Bronchus fibroblast of lung (primary cell): ENCODE data around the gene IARS2. TPM values are rescaled to one million over a fixed set of nuclear protein-coding genes. Genes with fewer than 3 reads are reported as not detected.

Source experiments
- total RNA-seq: library from RNA; depleted of rRNA; stranded (reverse); fragments of >200 nt; gene quantifications from 2 replicates; pipeline ENCODE4 v1.2.3, GENCODE V29; 2015

IARS2 gene
- total RNA-seq, result 50.8 and 51.6 TPM in 2 replicates

DNA sequence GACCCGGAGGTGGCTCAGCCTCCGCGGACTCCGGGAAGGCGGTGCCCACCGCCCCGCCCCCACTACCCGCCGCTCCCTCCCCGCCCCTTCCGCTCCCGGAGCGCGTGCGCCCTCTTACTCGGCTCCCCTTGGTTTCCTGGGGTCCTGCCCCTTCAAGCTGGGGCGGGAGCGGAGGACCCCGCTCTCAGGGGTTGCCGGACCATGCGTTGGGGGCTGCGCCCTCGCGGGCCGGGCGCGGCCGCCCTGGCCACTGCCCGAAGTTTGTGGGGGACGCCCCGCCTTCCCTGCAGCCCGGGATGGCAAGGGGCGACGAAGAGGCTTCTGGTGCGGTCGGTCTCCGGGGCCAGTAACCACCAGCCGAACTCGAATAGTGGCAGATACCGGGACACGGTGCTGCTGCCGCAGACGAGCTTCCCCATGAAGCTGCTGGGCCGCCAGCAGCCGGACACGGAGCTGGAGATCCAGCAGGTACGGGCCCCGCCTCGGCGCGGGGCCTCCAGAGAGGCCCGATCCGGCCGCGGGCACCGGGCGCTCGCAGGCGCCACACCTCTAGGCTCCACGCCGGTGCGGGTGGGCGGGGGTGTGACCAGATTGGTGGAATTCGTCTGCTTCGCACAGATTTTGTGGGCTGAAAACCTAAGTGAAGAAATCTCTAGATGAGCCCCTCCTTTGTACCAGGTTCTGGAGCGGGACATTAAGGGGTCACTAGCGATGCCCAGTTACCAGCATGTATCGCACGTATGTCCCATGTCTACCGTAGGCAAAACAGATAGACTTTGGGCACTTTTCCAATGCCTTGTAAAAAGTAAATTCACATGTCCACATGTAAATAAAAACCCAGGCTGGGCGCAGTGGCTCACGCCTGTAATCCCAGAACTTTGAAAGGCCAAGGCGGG lies at the start of gene IARS2:
IARS2 (plus strand) TSS at position 117 of the 896 bp plus-strand sequence; CDS start at position 202, 85 bp downstream.

GRCh38 chr1:220046052-220046930 lies 47.6 kb upstream of the IARS2 start, which contains the start of gene EPRS1:
EPRS1 (minus strand) TSS chr1:220046505; CDS start chr1:220046388, 117 bp downstream.

DNA sequence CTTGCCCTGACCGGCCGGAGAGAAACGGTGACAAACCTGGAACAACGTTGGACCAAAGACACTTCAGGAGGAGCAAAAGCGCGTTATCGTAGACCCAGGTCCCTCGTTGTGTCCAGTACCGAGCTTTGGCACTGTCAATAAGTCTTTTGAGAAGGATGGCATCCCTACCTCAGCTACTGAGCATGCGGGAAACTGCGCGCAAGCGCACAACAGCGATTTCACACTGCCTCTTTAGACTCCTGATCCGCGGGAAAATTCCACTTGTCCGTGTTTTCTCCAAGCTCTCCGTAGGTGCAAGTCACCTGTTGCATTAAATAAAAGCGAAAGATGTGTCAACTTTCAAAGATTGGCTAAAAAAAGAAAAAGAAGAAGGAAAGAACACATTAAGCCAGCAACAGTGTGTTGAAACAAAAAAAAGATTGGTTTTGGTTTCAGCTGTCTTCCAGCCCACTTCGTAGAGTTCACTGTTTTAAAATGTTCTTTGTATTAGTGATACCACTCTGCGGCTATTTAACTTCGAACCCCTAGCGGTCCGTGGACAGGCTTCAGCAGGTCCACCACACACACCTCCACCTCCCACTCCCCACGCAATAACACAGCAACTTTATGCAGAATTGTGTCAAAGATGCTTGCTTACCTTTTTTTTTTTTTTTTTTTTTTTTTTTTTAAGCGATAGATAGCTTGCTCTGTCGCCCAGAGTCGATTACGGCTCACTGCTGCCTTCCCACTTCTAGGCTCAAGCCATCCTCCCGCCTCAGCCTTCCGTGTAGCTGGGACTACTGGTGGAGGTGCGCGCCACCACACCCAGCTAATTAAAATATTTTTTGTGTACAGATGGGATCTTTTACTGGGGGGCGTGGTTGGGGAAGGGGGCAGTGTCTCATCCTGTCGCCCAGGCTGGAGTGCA lies 4.0 kb upstream of the IARS2 start, which contains the start of gene BPNT1:
BPNT1 (minus strand) TSS at position 139 of the 907 bp plus-strand sequence. CDS start 9,942 bp downstream, outside the sequence.

Other genes starting within 250 kb of the IARS2 start
- not detected in 2 replicates for gene SLC30A10, start 165.6 kb upstream of the IARS2 start, total RNA-seq
- 76.6 and 96.2 TPM in 2 replicates for gene EPRS1, start 47.6 kb upstream of the IARS2 start, total RNA-seq
- gene BPNT1, start 4.3 kb upstream of the IARS2 start, total RNA-seq, result 19.8 and 20.2 TPM in 2 replicates
- 13.1 and 15.3 TPM in 2 replicates for gene RAB3GAP2, start 178.3 kb downstream of the IARS2 start, total RNA-seq